G401.6 (cell line): ENCODE measurements around the gene ACSBG1.

ENCODE experiments used
- FAIRE-seq: peaks from 2 replicates; lab custom pipeline; 2012; peaks lifted over from hg19 to GRCh38; lab: Jason Lieb, UNC

Gene ACSBG1

GRCh38 chr15:78130466-78131294 lies 103.7 kb downstream of the ACSBG1 start:
- no peak for FAIRE-seq

DNA sequence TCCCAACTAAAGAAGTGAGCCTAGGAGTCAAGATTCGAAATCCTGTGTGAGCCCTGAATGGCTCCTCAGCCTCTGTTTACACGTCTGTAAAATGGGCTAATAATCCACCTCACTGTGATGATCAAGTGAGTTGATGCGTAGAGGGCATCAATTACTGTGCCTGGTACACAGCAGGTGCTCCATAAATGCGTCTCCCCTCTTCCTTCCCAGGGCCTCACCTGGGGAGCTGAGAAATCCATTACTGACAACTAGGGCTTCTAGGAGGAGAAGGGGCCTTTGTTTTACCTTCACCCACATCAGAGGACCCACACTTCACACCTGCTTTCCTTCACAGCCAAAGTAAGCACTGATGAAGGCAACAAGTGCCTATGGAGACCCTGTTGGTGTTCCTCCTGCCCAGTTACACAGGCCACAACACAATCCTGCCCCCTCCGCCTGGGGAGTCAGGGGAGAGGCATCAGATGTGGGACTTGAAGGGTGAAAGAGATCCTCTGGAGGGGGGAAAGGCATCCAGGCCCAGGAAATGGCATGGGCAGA lies 104.5 kb downstream of the ACSBG1 start:
- no peak for FAIRE-seq

DNA sequence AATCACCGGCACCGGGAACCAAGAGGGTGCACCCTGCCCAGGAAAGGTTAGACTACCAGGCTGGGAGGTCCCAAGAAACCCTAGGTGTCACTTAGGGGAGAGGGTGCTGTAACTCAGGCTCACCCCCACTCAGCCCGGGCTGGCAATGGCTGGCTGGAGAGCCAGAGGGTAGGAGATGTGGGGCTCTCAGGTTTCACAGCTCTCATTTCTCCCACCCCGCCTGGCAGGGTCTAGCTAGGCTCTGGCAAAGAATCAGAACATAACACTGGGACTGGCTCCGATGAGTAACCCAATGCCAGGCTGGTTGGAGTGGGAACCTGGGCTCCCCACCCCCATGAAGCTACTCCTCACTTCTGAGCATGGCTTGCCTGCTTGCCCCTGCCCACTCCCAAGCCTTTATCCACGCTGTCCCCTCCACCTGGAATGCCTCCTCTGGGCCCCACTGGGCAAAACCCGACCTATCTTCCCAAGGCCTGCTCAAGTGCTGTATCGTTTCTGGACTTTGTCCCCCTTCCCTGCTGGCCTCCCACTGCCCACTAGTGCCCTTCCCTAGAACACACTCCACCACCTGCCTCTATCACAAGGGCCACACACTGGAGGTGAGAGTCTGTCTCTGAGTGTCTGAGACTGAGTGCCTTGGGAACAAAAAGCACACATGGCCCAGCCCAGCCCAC lies 105.2 kb downstream of the ACSBG1 start:
- no peak for FAIRE-seq

- FAIRE-seq, result no peak
These were observed 106.5 kb downstream of the ACSBG1 start for GRCh38 chr15:78127882-78128281.

- FAIRE-seq, result no peak
These were observed 109.1 kb downstream of the ACSBG1 start for GRCh38 chr15:78125267-78125666.

DNA sequence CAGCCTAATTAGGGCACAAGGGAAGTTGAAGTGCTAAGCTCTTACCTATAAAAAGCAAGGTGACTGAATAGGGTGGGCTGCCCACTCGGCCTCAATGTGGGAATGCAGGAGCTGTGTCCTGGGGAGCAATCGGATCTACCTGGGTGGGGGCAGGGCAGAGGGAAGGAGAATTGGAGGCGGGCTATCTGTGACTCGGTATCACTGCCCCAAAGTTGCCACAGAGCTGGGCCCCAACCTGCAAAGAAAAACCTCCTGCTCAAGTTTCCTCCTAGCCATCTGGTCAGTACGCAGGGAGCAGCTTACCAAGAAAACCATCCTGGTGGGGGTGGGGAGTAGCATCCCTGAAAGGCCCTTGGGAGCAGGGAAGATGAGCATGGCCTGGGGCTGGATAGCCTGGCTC lies 113.8 kb downstream of the ACSBG1 start:
- no peak for FAIRE-seq
